AML-193 (cell line): ENCODE results near the gene OR2F2.

Source experiments
- DNase-seq, 2 experiments: peaks; one replicate each; lab custom pipeline; 2025; lab: John Stamatoyannopoulos, UW

OR2F2 gene

DNA sequence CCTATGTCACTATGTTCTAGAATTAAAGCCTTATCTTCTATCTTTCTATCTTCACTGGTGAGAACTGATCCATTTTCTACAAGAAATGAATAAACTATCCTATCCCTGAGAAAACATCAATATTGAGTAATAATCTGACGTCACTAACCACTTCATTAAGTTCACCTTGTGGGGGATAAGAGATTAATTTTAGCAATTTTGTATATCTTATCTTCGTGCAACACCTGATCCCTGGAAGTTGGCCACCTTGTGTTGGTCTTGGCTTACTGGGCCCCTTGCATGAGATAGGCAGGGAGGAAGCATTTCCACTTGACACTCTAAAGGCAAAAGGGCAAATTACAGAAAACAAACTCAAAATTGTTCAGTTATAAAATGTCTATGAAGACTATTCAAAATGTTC, 45.0 kb downstream of the OR2F2 start:
- no peak for DNase-seq

DNA sequence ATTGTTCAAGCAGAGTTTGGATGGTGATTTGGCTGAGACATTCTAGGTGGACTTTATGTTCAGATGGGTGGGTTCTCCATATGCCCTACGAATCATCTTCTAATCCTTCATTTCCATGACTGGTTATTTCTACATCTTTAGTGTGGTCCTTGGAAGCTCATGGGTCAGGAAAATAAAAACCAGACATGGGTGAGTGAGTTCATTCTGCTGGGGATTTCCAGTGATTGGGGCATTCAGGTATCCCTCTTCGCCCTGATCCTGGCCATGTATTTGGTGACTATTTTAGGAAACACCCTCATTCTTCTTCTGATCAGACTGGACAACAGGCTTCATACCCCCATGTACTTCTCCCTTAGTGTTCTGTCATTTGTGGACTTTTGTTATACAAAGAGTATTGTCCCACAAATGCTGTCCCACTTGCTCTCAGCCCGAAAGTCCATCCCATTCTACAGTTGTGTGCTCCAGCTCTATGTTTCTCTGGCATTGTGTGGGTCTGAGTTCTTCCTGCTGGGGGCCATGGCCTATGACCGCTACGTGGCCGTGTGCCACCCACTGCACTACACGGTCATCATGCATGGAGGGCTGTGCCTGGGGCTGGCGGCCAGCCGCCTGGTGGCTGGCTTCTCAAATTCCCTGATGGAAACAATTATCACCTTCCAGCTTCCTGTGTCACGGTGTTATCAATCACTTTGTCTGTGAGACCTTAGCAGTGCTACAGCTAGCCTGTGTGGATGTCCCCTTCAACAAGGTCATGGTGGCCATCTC, 45.9 kb downstream of the OR2F2 start:
- DNase-seq, result no peak

DNA sequence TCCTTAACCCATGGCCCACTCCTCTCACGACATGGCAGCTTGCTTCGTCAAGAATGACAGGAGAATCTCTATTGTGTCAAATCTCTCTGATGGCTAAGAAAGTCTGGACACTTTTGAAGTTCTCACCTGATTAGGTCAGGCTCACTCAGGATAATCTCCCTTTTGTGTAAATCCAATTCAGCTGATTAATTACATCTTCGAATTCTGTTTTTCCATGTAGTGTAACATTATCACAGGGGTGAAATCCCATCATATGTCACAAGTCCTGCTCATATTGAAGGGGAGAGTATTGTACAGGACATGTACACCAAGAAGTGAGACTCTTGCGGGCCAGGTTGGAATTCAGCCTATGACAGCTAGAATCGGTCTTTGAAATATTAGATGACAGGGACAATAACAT, 48.9 kb downstream of the OR2F2 start:
- DNase-seq, result no peak
